IPS-18c (cell line): ENCODE results near the gene ATP2A2.
"Not testable (repeated sequence)": the region's sequence is repeated elsewhere in the genome, so short reads cannot be mapped to it uniquely, and the experiment has no call there.

Experiments
- H3K4me3 ChIP-seq: 2 replicates; pipeline ENCODE4 v1.7.0; 2013; ENCODE audit warnings: low read depth, mild to moderate bottlenecking, low read length, moderate library complexity; ENCODE audit not compliant: insufficient read depth
- H3K9me3 ChIP-seq: one replicate; pipeline ENCODE4 v1.6.1; 2013; ENCODE audit warnings: mild to moderate bottlenecking, low read length, moderate library complexity; ENCODE audit not compliant: control insufficient read depth, insufficient read depth

Gene ATP2A2

DNA sequence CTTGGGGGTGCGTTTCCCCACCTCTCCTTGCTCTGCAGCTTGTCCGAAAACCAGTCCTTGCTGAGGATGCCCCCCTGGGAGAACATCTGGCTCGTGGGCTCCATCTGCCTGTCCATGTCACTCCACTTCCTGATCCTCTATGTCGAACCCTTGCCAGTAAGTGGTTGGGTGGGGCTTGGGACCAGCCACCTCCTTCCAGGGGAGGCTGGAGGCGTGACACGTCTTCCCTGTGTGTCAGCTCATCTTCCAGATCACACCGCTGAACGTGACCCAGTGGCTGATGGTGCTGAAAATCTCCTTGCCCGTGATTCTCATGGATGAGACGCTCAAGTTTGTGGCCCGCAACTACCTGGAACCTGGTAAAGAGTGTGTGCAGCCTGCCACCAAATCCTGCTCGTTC is 64.9 kb downstream of the ATP2A2 start:
- no peak overlapping the region for H3K4me3 ChIP-seq
- H3K9me3 ChIP-seq: peaks cover 5% of the 10 kb centered on the region

DNA sequence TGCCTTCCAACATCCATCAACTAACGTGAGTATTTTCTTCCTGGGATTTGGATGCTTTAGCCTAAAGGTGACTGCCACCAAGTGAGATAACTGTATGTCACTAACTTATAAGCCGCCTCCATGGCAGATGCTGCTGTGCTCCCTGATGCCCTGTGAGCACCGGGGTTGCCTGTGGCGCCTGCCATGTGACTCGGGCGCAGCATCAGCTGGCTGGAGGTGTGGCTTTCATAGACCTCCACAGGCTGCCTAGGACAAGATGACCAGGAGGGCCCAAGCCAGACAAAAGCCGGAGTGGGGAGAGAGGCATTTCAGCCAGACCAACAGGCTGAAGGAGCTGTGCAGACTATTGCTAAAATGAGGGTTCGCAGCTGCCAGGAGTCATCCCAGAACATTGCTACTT is 66.7 kb downstream of the ATP2A2 start:
- Histone ChIP-seq H3K4me3 (no peak overlapping the region), H3K9me3 (no peaks in the 10 kb centered on the region)

DNA sequence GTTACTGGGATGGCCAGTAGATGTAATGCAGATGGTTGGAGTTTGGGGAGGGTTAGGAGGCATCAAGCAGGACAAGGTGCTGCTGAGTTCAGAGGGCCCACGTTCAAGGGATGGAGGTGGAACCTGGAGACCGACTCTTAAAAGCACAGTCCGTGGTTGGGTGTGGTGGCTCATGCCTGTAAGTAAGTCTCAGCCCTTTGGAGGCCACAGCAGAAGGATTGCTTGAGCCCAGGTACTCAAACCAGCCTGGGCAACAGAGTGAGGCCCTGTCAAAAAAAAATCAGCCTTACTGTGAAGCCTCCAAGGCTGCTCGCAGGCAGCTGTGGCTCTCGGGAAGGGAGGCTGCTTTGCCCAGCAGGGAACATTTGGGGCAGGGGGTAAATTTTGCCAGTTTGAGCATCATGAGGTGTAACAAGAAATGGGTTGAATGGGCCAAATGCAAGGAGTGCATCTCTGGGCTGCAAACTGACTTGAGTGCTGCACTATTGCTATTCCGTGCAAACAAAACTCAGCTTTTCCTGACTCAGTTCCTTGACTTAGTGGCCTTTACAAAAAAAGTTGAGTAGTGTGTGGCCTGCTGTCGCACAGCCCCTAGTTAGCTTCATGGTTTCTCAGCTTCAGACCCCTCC is 67.5 kb downstream of the ATP2A2 start:
- Histone ChIP-seq H3K9me3 (no peaks in the 10 kb centered on the region), H3K4me3 (no peak overlapping the region)

DNA sequence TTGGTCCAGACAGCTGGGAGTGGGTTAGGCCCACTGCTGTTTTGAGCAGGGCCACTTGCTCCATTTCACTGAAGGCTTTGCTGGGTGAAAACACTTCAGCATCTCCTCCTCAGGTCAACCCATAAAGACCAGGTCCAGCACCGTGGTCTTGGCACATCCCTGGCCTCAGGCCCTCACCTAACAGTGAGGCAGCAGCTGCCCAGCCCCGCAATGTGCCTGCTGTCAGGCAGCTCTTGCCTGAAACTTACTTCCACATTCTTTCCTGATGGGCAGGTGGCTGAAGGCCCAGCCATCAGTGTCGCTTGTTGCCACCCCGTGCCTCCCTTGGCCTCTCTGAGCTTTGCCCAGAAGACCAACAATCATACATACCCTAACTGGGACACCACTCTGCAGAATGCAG is 68.0 kb downstream of the ATP2A2 start:
- no peaks in the 10 kb centered on the region for H3K9me3 ChIP-seq
- no peak overlapping the region for H3K4me3 ChIP-seq

DNA sequence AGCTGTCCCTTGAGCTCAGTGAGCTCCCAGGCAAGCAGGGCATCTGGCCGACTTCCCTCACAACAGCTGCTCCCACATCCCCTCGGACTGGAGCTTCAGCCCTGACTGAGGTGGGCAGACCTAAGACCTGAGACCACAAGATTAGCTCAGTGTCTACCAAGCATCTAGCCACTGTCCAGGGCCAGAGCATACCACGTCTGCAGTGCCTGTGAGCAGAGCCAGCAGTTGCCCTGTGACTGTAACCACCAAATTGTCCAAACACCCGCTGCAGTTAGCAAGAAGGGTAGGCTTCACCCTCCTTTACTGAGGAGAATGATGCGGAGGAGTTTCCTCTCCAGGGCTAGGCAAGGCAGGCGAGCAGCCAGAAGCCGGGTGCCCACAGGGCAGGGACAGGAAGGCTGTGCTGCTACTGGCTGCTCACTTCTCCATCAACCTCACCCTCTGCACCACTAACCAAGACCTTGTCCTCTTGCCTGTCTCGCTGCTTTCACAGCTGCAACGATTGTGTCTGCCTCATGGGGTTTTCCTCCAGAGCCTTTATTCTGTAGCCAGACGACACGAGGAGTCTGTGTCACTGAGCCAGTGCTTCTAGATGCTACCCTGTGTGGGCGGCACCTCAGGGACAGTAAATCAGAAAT is 68.6 kb downstream of the ATP2A2 start:
- H3K4me3 ChIP-seq: no peak overlapping the region
- H3K9me3 ChIP-seq: no peaks in the 10 kb centered on the region

DNA sequence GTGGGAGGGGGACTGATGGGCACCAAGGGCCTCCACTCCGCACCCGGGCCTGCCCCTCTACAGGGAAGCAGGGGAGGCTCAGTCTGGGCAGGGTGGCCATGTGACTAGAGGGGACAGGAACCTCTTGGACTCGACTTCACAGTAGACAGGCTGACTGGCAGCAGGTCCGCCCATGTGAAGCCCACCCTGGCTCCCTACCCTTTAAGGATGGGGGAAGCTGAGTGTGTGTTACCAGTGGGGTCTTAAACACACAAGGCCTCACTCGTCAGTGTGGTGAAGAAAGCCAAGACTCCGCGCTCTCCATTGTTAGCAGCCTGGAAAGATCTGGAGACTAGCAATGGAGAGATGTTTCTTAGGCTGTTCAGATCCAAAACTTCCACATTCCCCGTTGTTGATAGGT is 70.1 kb downstream of the ATP2A2 start:
- Histone ChIP-seq H3K9me3 (no peaks in the 10 kb centered on the region), H3K4me3 (no peak overlapping the region)

DNA sequence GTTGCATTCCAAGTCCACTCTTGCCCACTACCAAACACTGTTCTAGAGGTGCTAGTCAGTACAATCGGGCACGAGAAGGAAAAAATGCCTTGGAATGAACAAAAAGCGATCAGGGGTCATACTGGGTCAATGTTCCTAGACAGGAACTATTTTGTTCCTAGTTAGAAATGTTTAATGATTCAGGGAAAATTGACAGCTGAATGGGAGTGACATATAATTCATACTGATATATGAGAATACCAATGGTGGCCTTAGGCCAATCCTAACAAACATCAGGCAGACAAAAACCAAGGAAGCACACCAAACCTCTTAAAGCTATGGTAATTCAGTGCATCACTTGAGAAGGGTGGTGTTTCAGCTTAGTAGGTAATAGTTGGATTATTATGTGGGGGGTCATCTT is 71.4 kb downstream of the ATP2A2 start:
- Histone ChIP-seq H3K9me3 (no peaks in the 10 kb centered on the region), H3K4me3 (no peak overlapping the region)

DNA sequence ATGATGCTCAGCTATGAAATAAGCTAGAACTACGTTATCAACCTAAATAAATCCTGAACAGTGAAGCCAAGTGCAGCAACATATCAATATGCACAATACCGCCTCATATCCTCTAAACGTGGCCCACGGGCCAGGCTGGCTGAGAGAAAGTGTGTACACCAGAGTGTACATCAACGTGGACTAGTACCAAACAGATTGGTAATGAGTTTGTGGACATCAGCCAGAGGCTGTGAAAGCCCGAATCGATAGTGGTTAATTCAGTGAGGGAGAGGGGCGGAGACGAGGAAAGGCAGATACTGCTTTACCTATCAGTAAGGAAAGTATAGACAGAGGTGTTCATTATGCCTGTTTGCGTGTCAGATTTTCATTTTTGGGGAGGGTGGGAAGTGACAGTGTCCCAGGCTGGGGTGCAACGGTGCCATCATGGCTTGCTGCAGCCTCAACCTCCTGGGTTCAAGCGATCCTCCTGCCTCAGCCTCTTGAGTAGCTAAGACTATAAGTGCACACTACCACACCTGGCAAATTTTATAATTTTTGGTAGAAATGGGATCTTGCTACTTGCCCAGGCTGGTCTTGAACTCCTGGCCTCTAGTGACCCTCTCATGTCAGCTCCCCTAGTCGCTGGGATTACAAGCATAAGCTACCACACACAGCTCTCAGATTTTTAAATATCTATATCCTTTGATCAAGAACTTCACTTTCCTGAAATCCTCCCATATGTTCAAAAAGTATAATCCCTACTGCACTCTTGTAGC is 72.3 kb downstream of the ATP2A2 start:
- Histone ChIP-seq H3K9me3 (no peaks in the 10 kb centered on the region), H3K4me3 (no peak overlapping the region)

DNA sequence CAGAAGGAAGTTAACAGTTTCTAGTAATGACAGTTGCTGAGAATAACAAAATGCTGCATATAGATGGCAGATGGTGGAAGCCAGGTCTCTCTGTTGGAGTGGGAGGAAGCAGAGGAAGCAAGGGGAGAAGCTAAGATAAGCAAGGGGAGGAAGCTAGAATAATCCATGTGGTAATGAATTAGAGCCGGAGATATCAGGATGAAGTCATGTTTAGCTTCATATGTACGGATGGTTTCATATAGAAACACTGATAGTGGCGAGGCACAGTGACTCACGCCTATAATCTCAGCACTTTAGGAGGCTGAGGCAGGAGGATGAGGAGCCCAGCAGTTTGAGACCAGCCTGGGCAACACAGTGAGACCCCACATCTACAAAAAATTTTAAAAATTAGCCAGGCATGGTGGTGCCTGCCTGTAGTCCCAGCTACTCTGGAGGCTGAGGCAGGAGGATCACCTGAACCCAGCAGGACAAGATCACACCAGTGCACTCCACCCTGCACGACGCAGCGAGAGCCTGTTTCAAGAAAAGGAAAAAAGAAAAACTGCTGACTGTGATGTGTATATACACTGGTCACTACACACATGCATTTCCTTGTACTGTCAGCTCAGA is 73.2 kb downstream of the ATP2A2 start:
- H3K9me3 ChIP-seq: no peaks in the 10 kb centered on the region
- H3K4me3 ChIP-seq: no peak overlapping the region

DNA sequence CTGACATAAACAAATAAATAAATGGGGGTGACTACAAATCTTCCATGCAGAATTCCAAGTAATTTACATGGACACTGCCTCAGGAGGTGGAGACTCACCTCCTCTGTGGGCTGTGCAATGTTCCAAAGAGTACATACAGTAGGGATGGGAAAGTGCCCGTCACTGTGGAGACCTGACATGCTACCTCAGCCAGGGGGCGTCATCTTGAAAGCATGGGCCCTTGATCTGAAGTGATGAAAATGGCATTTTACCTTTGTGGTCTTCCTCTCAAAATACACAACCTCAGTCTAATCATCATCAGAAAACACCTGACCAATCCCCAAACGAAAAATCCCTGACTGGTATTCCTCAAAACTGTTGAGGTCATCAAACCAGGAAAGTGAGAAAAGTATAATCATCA is 74.0 kb downstream of the ATP2A2 start:
- H3K9me3 ChIP-seq: no peaks in the 10 kb centered on the region
- no peak overlapping the region for H3K4me3 ChIP-seq

DNA sequence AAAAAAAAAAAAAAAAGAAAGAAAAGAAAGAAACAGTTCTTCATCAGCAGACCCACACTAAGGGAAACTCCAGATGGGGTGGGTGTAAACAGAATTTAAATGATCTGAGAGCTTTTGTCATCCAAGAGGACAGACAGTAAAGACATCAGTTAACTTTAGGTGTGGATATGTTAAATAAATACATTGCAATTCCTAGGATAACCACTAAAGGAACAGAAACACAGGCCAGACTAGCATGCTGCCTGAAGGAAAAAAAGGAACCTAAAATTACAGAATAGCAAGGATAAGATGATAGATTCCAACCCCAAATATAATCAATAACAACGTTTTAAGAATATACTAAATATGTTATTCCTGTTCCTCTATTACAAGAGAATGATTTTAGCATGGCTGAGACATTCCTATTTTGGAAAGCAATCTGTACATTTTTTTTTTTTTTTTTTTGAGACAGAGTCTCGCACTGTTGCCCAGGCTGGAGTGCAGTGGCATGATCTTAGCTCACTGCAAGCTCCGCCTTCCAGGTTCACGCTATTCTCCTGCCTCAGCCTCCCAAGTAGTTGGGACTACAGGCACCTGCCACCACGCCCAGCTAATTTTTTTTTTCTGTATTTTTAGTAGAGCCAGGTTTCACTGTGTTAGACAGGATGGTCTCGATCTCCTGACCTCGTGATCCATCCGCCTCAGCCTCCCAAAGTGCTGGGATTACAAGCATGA is 77.5 kb downstream of the ATP2A2 start:
- not testable (repeated sequence) for H3K9me3 ChIP-seq

DNA sequence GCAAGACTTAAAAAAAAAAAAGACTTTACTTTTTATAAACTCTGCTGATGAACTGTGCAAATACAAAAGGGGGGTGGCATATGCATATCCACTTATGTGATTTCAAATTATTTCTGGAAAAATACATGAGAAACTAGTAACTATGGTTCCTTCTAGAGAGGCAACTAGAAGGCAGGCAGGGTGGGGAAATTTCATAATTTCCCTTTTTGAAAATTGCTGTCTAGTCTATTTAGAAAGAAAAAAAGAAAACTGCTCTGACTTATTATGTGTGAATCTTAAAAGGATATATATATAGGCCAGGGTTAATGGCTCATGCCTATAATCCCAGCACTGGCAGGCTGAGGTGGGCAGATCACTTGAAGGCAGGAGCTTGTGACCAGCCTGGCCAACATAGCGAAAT is 80.2 kb downstream of the ATP2A2 start:
- H3K4me3 ChIP-seq: no peak overlapping the region
- no peaks in the 10 kb centered on the region for H3K9me3 ChIP-seq

More for the DNA sequence above, 77.5 kb downstream of the ATP2A2 start:
- H3K4me3 ChIP-seq: not testable (repeated sequence)

DNA sequence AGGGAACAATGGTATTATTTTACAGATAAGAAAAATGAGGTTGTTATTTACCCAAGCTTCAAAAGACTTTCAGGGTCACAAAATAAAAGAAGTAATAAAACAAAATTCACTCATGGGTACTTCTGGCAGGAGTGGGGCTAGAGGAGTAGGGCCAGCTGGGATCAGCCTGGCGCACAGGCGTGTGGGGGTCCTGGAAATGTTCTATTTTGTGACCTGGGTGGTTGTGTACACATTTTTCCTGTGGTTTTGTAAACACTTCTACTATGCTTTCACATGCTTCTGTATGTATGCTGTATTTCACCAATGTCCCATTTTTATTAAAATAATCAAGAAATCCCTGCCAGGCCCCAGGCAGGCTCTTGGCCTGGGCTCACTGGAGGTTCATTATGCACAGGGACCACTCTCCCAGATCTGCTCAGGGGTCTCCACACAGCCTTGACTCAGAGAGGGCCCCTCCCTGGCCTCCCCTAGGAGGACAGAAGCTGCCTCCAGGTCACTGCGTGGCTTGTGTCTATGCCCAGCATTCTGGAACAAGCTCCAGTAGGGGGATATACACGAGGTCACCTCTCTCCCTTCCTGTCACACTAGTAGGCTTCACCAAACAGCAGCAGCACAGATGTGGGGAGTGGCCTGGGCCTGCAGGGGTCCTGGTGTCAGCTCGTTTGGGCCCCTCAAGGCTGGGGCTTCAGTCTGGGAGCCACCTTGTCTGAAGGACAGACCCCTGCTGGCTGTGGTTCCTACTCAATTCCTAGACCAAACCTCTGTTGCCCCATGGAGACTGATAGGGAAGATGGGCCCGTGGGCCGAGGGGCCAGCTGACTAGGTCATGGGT is 84.7 kb downstream of the ATP2A2 start:
- Histone ChIP-seq H3K9me3 (no peaks in the 10 kb centered on the region), H3K4me3 (no peak overlapping the region)

DNA sequence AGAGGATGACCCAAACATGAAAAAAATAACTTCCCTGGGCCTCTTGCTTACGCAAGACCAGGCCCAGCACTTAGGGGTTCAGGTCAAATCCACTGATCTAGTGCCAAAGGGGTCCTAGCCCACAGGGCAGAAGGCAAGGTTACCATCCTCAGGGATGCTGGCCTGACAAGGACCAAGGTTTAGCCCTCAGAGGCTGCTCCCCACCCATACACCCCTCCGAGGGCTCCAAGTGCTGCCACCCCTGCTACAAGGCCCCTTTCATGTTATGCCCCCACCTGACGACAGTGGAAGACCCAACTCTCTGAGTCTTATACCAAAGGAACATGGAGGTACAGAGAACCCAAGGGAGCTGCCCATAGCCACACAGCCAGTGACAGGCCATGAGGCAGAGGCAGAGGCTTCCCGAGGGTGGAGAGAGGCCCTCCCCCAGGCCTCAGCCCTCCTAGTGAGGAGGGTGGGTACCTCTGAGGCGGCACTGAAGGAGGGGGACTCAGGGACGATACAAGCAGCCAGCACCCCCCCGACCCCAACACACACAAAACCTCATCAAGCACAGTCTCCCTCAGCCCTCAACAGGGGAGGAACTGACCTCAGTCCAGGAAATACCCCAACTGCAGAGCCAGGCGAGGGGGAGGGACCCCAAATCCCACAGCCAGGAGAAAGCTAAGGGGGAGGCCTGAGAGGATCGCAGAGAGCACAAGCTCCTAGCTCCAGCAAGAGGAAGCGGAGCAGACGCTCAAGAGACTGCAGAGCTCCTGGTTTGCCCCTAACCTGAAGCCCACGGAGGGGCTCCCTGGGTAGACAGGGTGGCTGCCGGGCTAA is 85.5 kb downstream of the ATP2A2 start:
- Histone ChIP-seq H3K9me3 (no peaks in the 10 kb centered on the region), H3K4me3 (no peak overlapping the region)

DNA sequence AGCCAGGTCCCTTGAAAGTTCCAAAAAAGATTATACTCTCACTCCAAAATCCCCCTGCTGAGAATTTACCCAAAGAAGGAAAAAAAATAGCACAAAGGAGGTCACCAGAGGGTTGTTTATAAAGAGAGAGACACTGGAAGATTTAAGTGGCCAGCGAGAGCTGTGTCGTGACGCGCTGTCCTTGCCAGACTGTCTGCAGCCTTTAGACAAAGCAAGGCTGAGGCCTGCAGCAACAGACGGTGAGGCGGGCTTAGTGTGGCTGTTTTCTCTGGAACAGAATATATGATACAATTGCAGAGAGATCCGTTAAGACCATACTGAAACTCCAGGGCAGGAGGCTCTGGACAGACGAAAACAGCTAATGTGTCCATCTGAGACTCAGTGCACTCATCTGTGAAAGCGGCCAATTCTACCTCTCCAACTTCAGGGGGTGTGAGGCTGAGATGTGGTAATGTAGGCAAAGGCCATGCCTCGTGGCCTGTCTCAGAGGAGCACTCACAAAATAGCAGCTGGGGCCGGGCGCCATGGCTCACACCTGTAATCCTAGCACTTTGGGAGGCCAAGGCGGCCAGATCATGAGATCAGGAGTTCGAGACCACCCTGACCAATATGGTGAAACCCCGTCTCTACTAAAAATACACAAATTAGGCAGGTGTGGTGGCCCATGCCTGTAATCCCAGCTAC is 86.3 kb downstream of the ATP2A2 start:
- H3K4me3 ChIP-seq: no peak overlapping the region
- no peaks in the 10 kb centered on the region for H3K9me3 ChIP-seq
